Measurements from ENCODE around the gene CABP1.

DNA sequence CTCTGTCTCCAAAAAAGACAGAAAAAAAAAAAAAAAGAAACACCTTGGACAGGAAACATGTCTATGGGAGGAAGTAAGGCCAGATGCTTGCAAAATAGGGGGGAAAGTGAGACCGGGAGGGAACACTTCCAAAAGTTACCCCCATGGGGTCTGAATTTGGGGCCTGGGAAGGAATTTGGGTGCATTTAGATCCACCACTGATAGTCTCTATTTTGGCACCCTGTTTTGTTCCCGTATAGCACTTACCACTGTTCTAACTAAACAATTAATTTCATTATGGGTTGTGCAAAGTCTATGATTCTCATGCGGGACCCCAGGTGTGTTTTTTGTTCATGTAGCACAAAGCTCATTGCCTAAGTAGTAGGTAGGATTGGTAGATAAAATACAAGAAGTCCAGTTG is 45.1 kb downstream of the CABP1 start:
- TF ChIP-seq POLR2A (IDR thresholded peaks at IDR 0.05), result no peak
- TF ChIP-seq CTCF (IDR thresholded peaks at IDR 0.05 in 4 of 5, conservative IDR thresholded peaks at IDR 0.05 in 1 of 5), result no peak

Measured in gastrocnemius medialis (tissue), 4 donors.